Measurements from ENCODE around the gene ADI1.

ADI1 gene

DNA sequence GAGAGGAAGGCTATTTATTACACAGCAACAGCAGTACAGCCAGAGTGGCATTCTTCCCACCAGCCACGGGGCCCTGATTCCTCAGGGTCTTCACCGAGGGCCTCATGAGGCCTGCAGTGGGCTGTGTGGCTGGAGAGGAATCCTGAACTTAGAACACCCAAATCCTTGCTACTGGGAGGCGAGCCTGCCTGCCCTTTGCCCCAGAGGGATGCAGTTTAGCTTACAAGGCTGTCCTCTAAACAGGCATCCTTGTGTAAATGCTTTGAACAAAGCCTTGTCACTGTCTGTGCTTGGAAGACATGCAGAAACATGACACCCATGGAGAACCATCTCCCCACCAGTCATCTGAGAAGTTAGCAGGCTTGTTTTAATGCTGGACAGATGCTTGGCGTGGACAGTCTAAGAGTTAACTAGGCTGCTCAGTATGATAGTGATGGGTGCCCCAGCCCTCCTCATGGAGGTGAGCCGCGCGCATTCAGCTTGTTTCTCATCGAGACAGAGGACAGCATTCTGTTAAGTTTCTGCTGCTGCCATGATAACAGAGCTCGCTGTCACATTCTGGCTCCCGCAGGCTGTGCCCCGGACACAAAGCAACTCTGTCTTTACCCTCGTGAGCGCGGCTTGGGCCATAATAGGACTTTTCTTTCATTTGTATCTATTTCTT, 42.9 kb downstream of the ADI1 start:
- no peak for TF ChIP-seq Cebpa-rat (IDR thresholded peaks at IDR 0.05)
- Histone ChIP-seq H3K4me1 (peaks cover 33% of the 10 kb centered on the region), H3K27me3 (no peaks in the 10 kb centered on the region), H3K4me2 (peak overlapping the region; percentile 25; the same call in 1 of the 2 replicates), H3K9ac (peak overlapping the region; percentile 19; the same call in 1 of the 2 replicates), H3K9me3 (no peaks in the 10 kb centered on the region), H3K36me3 (peaks cover 63% of the 10 kb centered on the region), H4K20me1 (no peaks in the 10 kb centered on the region), H3K27ac (0 out of 2 replicates have a peak overlapping the region, but pooled peaks have one; percentile 18), H3K4me3 (no peak overlapping the region)

DNA sequence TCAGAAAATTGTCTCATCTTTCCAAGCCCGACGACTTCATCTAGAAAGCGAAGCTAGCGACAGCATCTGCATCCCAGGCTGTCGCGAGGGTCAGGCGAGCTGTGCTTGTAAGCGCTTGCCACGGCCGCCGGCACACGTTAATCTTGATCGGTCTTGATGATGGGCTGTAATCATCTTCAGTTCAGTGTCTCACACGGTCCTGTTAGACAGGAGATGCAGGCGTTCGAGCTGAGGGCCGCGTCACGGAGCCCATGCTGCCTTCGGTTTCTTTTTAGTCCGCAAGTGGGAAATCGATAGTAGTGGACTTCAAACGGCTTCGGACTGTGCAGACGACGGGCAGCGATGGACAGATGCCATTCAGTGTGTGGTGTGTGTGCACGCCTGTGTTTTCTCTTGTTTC, 43.6 kb downstream of the ADI1 start:
- H3K9ac ChIP-seq: no peak overlapping the region
- no peaks in the 10 kb centered on the region for H3K27me3 ChIP-seq
- H3K9me3 ChIP-seq: no peaks in the 10 kb centered on the region
- peaks cover 70% of the 10 kb centered on the region for H3K36me3 ChIP-seq
- no peak overlapping the region for H3K4me2 ChIP-seq
- no peak overlapping the region for H3K27ac ChIP-seq
- no peaks in the 10 kb centered on the region for H4K20me1 ChIP-seq
- no peak for TF ChIP-seq Cebpa-rat (IDR thresholded peaks at IDR 0.05)
- H3K4me3 ChIP-seq: no peak overlapping the region
- H3K4me1 ChIP-seq: peaks cover 27% of the 10 kb centered on the region

DNA sequence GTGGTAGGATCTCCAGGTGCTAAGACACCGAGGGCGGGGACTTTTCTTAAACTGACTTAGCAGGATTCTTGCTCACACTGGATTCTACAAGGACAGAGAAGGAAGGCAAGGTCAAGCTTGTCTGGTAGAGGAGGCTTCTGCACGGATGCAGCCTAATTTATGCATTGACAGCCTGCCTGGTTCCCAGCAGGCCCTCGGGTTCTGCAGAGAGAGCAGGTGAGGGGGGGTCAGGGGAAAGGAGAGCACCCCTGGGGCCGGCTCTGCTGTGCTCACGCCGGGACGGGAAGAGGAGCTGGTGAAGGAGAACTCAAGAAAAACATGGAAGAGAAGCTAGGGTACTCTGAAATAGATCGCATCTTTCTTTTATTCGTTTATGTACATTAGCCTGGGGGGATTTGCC, 46.4 kb downstream of the ADI1 start:
- Histone ChIP-seq H3K4me2 (no peak overlapping the region), H4K20me1 (no peaks in the 10 kb centered on the region), H3K27ac (no peak overlapping the region), H3K9ac (no peak overlapping the region), H3K27me3 (no peaks in the 10 kb centered on the region), H3K4me1 (peaks cover 11% of the 10 kb centered on the region), H3K4me3 (no peak overlapping the region), H3K36me3 (peaks cover 77% of the 10 kb centered on the region), H3K9me3 (no peaks in the 10 kb centered on the region)
- TF ChIP-seq Cebpa-rat (IDR thresholded peaks at IDR 0.05): no peak

DNA sequence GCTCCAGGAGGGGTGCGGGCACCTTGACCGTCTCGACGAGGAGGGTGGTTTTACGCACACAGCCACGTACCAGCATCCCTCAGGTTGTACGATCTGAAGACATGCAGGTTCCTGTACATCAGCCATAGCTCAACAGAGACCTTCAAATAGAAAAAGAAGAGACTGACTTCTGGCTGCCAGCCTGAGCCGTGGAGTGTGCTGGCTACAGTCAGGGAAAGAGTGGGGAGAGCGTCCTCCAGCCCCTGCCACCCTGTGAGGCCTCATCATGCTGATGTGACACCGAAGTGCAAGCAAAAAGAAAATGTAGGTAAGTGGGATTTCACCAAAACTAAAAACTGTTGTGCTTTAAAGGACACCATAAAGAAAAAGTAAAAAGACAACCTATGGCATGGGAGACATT, 47.0 kb downstream of the ADI1 start:
- no peaks in the 10 kb centered on the region for H4K20me1 ChIP-seq
- no peaks in the 10 kb centered on the region for H3K27me3 ChIP-seq
- H3K36me3 ChIP-seq: peaks cover 80% of the 10 kb centered on the region
- no peaks in the 10 kb centered on the region for H3K9me3 ChIP-seq
- no peak overlapping the region for H3K4me3 ChIP-seq
- no peak for TF ChIP-seq Cebpa-rat (IDR thresholded peaks at IDR 0.05)
- H3K27ac ChIP-seq: no peak overlapping the region
- H3K4me2 ChIP-seq: no peak overlapping the region
- H3K9ac ChIP-seq: no peak overlapping the region
- H3K4me1 ChIP-seq: peaks cover 11% of the 10 kb centered on the region

DNA sequence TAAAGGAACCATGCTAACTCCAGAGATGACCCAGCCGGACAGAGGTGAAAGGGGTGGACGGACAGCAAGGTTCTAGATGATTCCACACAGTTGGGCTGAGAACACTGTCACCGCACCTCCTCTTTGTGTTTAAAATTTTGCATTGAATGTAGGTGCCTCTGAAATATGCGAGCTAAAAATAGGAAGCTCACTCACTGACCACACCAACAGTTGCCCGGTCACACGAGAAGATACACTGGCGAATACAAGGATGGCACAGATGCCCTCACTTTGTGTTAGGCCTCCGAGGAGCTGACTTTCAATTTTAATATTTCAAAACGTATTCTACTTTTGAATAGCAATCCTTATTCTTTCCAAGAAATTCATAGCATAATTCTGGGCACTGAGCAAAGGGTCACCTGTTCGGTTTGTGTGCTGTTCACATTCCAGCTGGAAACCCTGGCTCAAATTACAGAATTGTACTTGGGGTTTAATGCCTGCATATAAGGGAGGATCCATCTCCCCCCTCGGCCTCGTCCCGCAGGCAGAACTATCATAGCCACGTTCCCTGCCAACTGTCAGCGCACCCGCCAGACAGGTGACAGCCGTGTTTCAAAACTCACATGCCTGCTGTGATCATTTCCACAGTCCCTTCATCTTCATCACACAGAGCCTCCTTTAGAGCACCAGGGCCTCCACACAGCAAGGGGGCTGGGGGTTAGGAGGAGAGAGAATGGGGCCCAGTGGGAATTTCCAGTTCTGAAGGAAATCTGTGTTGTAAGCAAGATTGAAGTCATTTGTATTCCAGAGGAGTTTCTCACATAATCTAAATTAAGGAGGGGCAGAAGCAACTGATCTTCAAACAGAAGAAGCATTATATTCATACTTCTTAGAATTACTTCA, 48.2 kb downstream of the ADI1 start:
- TF ChIP-seq Cebpa-rat (IDR thresholded peaks at IDR 0.05): no peak
- Histone ChIP-seq H3K36me3 (peaks cover 86% of the 10 kb centered on the region), H3K4me2 (no peak overlapping the region), H4K20me1 (no peaks in the 10 kb centered on the region), H3K27me3 (no peaks in the 10 kb centered on the region), H3K4me1 (peaks cover under 1% of the 10 kb centered on the region; the same call in 1 of the 2 replicates), H3K27ac (no peak overlapping the region), H3K4me3 (no peak overlapping the region), H3K9ac (no peak overlapping the region), H3K9me3 (no peaks in the 10 kb centered on the region)

DNA sequence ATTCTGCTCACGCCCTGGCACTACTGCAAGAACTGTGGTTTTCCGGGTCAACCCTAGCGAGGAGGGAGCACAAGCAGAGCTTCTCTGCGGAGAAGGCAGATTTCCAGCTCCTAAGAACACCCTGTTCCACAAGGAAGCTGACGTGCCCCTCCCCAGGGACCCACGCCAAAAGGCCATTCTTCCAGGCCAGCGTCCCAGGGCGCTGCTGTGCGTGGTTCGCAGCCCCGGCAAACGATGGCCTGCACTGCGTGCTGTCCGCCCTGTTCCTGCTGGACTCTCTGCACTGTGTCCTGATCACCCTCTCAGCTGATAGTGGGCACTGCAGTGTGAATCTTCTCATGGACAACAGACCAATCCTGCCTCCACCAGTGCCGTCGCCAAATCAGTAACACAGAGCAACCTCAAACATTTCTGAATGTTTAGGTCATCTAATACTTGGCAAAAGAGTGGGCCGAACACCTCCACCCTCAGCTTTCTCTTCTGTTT, 49.1 kb downstream of the ADI1 start:
- Histone ChIP-seq H3K9ac (no peak overlapping the region), H3K4me3 (no peak overlapping the region), H3K4me2 (no peak overlapping the region), H3K4me1 (no peaks in the 10 kb centered on the region), H3K9me3 (no peaks in the 10 kb centered on the region), H4K20me1 (no peaks in the 10 kb centered on the region), H3K27ac (no peak overlapping the region), H3K27me3 (no peaks in the 10 kb centered on the region), H3K36me3 (peaks cover 91% of the 10 kb centered on the region)
- TF ChIP-seq Cebpa-rat (IDR thresholded peaks at IDR 0.05): no peak

DNA sequence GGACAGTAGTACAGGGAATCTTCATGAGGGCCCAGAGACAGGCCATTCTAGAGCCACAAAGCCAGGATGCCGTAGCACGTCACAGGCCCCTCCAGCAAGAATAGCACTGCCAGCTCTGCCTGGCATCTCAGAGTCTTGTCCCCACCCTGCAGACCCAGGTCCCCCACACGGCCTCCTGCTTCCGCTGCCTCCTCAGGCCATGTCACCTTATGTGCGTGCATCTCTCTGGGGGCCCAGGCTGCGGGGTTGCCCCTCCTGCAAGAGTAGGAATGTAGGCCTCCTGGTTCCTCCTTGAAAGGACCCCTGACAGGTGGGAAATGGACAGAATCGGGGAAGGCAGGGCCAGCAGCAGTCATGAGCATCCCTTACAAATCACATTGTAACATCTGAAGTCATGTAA, 49.8 kb downstream of the ADI1 start:
- H3K4me2 ChIP-seq: no peak overlapping the region
- TF ChIP-seq Cebpa-rat (IDR thresholded peaks at IDR 0.05): no peak
- no peaks in the 10 kb centered on the region for H3K27me3 ChIP-seq
- no peak overlapping the region for H3K27ac ChIP-seq
- peaks cover 97% of the 10 kb centered on the region for H3K36me3 ChIP-seq
- peaks cover 3% of the 10 kb centered on the region; the same call in 1 of the 2 replicates for H3K4me1 ChIP-seq
- H3K9ac ChIP-seq: no peak overlapping the region
- no peaks in the 10 kb centered on the region for H3K9me3 ChIP-seq
- no peaks in the 10 kb centered on the region for H4K20me1 ChIP-seq
- no peak overlapping the region for H3K4me3 ChIP-seq

DNA sequence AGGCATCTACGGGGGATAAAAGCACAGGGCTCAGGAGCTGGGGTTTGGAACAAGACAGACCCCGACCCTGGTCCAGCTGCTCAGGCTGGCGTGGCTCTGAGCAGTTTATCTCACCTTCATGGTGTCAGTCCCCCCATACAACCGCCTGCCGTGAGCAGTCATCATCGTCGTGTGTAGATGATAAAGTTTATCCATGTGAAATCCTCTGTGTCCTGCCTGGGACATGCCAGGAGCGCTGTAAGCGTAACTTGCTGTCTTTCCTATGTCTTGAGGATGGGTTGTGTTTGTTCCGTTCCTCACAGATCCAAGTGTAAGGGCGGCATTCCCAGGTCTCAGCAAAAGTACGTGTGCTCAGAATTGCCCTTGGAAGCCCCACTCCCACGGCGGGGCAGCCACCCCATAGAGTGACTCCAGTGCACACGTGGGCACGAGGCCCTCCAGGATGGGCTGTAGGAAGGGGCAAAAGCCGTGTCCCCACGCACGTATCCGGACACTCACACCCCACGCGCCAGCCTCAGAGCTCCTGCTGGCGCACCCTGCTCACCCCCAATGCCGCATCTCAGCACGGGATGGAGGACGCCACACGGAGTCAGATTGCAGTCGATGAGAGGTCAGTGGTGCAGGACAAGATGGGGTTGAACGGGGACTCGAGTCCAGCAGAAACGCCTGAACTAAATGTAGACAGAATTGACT, 50.9 kb downstream of the ADI1 start:
- Histone ChIP-seq H4K20me1 (no peaks in the 10 kb centered on the region), H3K9ac (no peak overlapping the region), H3K27ac (no peak overlapping the region), H3K27me3 (no peaks in the 10 kb centered on the region), H3K4me1 (peaks cover 13% of the 10 kb centered on the region), H3K36me3 (peaks cover 89% of the 10 kb centered on the region), H3K9me3 (no peaks in the 10 kb centered on the region), H3K4me3 (no peak overlapping the region), H3K4me2 (no peak overlapping the region)
- no peak for TF ChIP-seq Cebpa-rat (IDR thresholded peaks at IDR 0.05)

DNA sequence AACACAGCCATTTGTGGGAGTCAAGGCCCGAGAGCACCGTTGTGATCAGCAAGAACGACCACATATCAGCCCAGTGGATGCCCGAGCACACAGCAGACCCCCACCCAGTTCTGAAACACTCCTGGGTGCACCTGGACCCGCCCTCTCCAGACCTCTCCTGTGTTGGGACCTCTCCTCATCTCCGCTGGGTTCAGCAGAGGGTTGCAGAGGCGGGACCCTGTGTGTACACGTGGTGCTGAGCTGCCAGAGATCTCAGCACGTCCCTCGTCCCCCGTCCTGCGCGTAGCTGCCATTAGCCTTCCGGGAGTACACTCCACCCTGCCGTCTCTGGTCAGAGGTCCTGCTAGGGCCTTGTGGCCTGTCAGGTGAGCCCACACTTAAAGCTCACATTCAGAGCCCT, 51.7 kb downstream of the ADI1 start:
- Histone ChIP-seq H3K36me3 (peaks cover 83% of the 10 kb centered on the region), H3K27me3 (no peaks in the 10 kb centered on the region)

More for the DNA sequence above, 51.7 kb downstream of the ADI1 start:
- TF ChIP-seq Cebpa-rat (IDR thresholded peaks at IDR 0.05): no peak
- H3K4me2 ChIP-seq: no peak overlapping the region
- no peaks in the 10 kb centered on the region for H4K20me1 ChIP-seq
- no peak overlapping the region for H3K4me3 ChIP-seq
- no peaks in the 10 kb centered on the region for H3K9me3 ChIP-seq
- no peak overlapping the region for H3K9ac ChIP-seq
- peaks cover 21% of the 10 kb centered on the region for H3K4me1 ChIP-seq
- H3K27ac ChIP-seq: no peak overlapping the region
